IPS-15b (cell line): Measurements from ENCODE around the gene KTN1.

Source experiments
- H3K27me3 ChIP-seq: one replicate; pipeline ENCODE4 v1.6.1; 2013; ENCODE audit warnings: low read length; ENCODE audit not compliant: control insufficient read depth, insufficient read depth
- H3K36me3 ChIP-seq: one replicate; pipeline ENCODE4 v1.6.1; 2013; ENCODE audit warnings: low read length; ENCODE audit not compliant: control insufficient read depth, insufficient read depth
- H3K4me1 ChIP-seq: one replicate; pipeline ENCODE4 v1.6.1; 2013; ENCODE audit warnings: mild to moderate bottlenecking, low read length; ENCODE audit not compliant: control insufficient read depth, insufficient read depth
- H3K4me3 ChIP-seq: one replicate; pipeline ENCODE4 v1.5.1; 2013; ENCODE audit warnings: low read depth, low read length
- H3K9ac ChIP-seq: one replicate; pipeline ENCODE4 v1.6.1; 2013; ENCODE audit warnings: low read depth, mild to moderate bottlenecking, low read length
- H3K9me3 ChIP-seq: one replicate; pipeline ENCODE4 v1.6.1; 2013; ENCODE audit warnings: mild to moderate bottlenecking, low read length; ENCODE audit not compliant: control insufficient read depth, insufficient read depth

The KTN1 gene

DNA sequence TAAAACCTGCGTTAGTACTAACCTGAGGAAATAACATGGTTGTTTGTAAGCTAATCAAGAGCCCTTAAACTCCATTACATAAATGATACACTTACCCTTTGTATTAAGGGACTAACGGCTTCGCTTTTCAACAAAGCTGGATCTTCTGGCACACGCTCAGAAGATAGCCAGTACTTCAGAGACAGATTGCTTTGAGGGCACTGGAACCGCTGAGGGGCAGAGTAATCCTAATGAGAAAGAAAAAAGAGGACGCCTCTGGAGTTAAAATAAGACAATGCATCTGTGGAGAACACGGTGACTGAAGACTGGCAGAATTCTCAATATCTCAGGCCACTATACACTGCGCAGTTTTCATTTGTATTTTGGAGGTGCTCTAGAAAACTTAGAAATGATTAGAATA is 1.5 kb upstream of the KTN1 start:
- no peaks in the 10 kb centered on the region for H3K9me3 ChIP-seq
- H3K27me3 ChIP-seq, result no peaks in the 10 kb centered on the region
- H3K4me1 ChIP-seq, result peaks cover 10% of the 10 kb centered on the region
- H3K9ac ChIP-seq, result no peak overlapping the region
- H3K4me3 ChIP-seq, result no peak overlapping the region
- H3K36me3 ChIP-seq, result no peaks in the 10 kb centered on the region

DNA sequence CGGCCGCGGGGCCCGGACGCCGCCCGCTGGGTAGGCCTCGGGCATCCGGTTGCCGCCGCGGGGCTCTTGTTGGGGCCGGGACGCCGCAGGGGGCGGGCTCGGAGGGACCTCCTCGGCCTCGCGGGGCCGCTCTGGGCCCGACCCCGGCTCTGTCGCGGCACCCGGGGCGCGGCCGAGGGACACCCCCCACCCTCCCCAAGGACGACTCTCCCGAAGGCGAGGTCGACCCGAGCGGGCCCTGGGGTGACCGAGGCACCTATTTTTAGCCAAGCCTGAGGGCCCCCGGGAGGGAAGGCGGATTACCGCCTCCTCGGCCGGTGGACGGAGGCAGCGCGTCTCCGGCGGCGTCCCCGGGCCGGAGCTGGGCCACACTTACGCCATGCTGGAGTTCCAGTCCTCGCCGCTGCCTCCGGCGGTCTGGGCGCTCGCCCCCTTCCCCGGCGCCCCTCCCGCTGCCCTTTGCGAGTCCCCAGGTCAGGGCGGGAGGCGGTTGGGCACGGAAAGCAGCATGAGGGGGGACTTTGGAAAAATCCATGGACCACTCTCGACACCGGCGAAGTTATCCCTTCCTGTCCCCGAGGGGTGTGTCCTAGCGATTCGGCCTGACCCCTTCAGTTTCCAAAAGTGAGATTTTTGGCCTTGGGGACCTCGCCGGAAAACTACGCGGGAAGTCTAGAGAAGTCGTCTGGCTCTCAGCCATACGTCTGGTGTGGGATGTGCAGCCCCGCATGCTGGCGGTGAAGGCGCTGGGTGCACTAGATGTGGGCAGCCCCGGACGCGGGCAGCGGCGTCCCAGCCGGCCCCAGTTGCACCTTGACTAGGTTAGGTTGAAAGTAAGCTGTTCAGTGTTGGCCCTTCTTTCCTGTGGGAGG is 699 bp downstream of the KTN1 start:
- no peaks in the 10 kb centered on the region for H3K27me3 ChIP-seq
- peaks cover 16% of the 10 kb centered on the region for H3K4me1 ChIP-seq
- peak overlapping the region; percentile 85 for H3K4me3 ChIP-seq
- no peaks in the 10 kb centered on the region for H3K36me3 ChIP-seq
- peak overlapping the region; percentile 86 for H3K9ac ChIP-seq
- no peaks in the 10 kb centered on the region for H3K9me3 ChIP-seq

DNA sequence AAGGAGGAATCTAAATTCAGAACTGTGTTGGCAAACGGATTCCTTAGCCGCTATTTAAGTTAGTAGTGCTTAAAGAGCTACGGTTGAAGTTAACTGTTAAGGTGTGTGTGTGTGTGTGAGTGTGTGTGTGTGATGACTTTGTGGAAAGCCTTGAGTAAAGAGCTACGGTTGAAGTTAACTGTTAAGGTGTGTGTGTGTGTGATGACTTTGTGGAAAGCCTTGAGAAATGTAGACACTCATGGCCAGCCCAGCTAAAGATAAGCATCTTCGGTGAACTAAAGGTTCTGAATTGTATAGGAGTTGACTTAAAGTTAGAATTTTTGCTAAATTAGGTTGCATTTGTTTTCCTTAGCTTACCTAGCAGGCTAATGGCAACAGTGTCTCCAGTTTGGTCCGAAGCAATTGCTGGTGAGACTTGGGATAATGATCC is 1.4 kb downstream of the KTN1 start:
- H3K4me3 ChIP-seq, result peak overlapping the region; percentile 85
- H3K9ac ChIP-seq, result peak overlapping the region; percentile 86
- no peaks in the 10 kb centered on the region for H3K9me3 ChIP-seq
- H3K4me1 ChIP-seq, result peaks cover 16% of the 10 kb centered on the region
- H3K27me3 ChIP-seq, result no peaks in the 10 kb centered on the region
- no peaks in the 10 kb centered on the region for H3K36me3 ChIP-seq

DNA sequence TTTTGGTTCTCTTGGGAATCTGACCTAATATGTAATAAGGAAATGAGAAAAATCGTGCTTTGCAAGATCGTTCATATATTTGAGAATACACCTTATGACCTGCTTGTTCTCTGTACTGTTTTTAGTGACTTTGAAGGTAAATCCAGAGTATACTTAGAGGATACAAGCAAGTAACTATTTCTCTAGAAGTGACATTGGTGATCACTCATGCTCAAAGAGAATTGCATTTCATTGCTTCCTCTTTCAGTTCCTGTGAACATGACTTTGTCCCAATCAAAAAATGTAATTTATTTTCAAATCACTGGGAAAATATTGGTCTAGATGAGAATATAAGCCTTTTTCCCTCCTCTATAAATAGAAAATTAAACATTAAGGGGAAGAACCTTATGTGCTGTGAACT is 2.7 kb downstream of the KTN1 start:
- Histone ChIP-seq H3K9ac (no peak overlapping the region), H3K4me1 (peaks cover 16% of the 10 kb centered on the region), H3K9me3 (no peaks in the 10 kb centered on the region), H3K4me3 (no peak overlapping the region), H3K27me3 (no peaks in the 10 kb centered on the region), H3K36me3 (no peaks in the 10 kb centered on the region)

DNA sequence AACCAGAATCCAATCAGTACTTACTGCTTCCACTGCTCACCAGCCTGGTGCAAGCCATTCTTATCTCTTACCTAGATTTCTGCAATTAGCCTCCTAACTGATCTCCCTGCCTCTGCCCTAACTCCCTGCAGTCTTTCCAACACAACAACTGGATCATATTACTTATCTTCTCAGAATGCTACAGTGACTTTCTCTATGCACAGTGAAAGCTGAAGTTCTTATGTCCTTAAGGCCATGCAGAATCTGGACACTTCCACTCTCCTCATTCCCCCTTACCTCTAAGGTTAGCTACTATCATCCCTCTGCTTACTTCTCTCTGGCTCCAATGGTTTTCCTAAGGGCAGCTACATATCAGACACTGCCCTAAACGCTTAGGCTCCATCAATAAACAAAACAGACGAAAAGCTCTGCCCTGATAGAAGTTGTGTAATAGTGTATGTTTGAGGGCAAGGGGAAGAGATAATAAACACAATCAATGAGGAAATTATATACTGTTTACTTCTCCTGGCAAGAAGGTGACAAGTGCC is 4.0 kb downstream of the KTN1 start:
- Histone ChIP-seq H3K36me3 (no peaks in the 10 kb centered on the region), H3K9me3 (no peaks in the 10 kb centered on the region), H3K27me3 (no peaks in the 10 kb centered on the region), H3K4me1 (peaks cover 14% of the 10 kb centered on the region), H3K4me3 (no peak overlapping the region), H3K9ac (no peak overlapping the region)

DNA sequence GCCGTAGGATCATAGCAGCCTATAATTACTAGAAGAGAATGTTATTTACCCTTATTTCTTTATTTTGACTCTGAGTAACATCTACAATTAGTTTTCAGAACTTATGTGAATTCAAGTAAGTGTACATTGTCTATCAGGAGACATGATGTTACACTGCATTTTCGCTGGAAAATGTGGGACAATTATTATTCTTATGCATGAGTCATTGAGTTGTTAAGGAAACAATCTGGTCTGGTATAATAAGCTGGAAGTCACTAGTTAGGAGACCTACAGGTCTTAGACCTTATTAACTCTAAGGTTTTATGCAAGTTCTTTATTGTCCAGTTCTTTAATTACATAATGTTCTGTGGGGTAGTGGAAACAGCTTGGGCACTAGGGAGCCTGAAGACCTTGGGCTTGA is 5.8 kb downstream of the KTN1 start:
- Histone ChIP-seq H3K9ac (no peak overlapping the region), H3K4me3 (no peak overlapping the region)

DNA sequence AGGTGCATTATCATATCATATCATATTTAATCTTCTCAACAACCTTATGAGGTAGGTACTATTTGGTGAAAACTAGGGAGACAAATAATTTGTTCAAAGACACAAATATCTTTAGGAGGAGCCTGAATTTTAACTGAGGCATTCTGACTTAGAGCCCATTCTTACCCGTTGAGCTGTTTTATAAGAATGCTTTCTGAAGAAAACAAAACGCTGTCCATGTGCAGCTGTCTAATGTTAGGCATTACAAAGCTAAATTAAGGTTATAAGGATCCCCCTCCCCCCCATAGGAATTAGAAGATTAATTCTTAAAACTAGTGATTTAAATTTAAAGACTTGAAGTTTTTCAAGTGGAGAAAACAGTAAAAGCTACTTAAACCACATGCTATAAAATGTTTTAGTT is 6.4 kb downstream of the KTN1 start:
- no peak overlapping the region for H3K4me3 ChIP-seq
- H3K27me3 ChIP-seq, result no peaks in the 10 kb centered on the region
- no peaks in the 10 kb centered on the region for H3K9me3 ChIP-seq
- H3K9ac ChIP-seq, result no peak overlapping the region
- H3K36me3 ChIP-seq, result no peaks in the 10 kb centered on the region
- peaks cover 17% of the 10 kb centered on the region for H3K4me1 ChIP-seq

More for the DNA sequence above, 5.8 kb downstream of the KTN1 start:
- H3K27me3 ChIP-seq, result no peaks in the 10 kb centered on the region
- no peaks in the 10 kb centered on the region for H3K9me3 ChIP-seq
- peaks cover 13% of the 10 kb centered on the region for H3K4me1 ChIP-seq
- H3K36me3 ChIP-seq, result no peaks in the 10 kb centered on the region

DNA sequence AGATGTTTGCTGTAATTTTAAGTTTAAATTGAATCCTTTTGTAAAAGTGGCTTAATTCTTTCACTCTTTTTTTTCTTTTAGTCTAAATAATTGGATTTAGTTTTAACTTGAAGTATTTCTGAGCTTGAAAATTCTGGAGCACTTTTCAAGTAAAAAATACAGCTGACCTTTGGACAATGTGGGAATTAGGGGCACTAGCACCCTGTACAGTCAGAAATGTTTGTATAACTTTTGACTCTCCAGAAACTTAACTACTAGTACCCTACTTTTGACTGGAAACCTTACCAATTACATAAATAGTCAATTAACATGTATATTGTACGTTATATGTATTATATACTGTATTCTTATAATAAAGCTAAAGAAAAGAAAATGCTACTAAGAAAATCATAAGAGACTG is 7.8 kb downstream of the KTN1 start:
- Histone ChIP-seq H3K36me3 (no peaks in the 10 kb centered on the region), H3K9me3 (no peaks in the 10 kb centered on the region), H3K27me3 (no peaks in the 10 kb centered on the region), H3K4me3 (no peak overlapping the region), H3K4me1 (peaks cover 11% of the 10 kb centered on the region), H3K9ac (no peak overlapping the region)

DNA sequence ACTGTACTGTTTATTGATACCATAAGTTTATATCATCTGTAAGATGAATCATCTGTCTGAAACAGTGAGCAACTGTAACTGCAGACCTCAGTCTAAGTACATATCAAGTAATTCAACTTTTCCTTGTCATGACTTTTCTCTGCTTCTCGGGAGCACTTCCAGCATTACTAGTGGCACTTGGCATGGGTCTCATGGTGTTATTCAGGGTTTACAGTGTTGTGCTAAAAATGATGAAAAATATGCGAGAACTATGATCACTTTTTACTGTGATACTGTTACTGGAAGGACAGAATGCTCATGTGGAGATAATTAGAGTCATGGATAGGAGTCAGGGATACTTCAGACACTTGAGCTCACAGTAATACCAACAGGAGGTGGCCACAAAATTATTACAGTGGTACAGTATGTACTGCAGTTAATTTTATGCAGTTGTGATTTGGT is 8.3 kb downstream of the KTN1 start:
- Histone ChIP-seq H3K4me1 (peaks cover 11% of the 10 kb centered on the region), H3K27me3 (no peaks in the 10 kb centered on the region), H3K36me3 (no peaks in the 10 kb centered on the region), H3K9me3 (no peaks in the 10 kb centered on the region), H3K9ac (no peak overlapping the region), H3K4me3 (no peak overlapping the region)

DNA sequence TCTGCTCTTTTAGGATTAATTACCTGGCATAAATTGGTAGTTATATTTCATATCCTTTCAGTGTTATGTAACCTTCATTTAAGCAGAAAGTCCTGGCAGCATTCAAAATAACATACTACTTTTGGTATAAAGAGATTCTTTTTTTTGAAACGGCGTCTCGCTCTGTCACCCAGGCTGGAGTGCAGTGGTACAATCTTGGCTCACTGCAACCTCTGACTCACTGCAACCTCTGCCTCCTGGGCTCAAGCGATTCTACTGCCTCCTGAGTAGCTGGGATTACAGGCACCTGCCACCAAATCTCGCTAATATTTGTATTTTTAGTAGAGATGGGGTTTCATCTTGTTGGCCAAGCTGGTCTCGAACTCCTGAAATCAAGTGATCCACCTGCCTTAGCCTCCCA is 9.2 kb downstream of the KTN1 start:
- H3K4me3 ChIP-seq, result no peak overlapping the region
- peaks cover 11% of the 10 kb centered on the region for H3K4me1 ChIP-seq
- H3K36me3 ChIP-seq, result no peaks in the 10 kb centered on the region
- H3K27me3 ChIP-seq, result no peaks in the 10 kb centered on the region
- H3K9me3 ChIP-seq, result no peaks in the 10 kb centered on the region
- H3K9ac ChIP-seq, result no peak overlapping the region

DNA sequence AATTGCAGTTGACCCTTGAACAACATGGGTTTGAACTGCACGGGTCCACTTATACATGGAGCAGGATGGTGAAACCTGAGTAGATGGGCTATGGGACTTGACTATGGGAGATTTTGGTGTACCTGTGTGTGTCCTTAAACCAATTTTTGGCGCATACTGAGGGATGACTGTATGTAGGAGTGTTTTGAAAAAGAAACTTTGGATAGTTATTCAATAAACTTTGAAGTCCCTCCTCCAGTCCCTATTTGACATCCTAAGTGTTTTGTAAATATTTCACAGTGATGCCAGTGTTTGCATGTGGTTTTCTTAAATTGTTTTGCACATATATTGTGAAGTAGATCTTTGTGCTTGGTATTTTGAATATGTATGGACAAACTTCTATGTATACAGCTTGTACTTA is 12.4 kb downstream of the KTN1 start:
- no peaks in the 10 kb centered on the region for H3K36me3 ChIP-seq
- no peak overlapping the region for H3K4me3 ChIP-seq
- no peak overlapping the region for H3K9ac ChIP-seq
- no peaks in the 10 kb centered on the region for H3K9me3 ChIP-seq
- H3K4me1 ChIP-seq, result peaks cover 10% of the 10 kb centered on the region
- no peaks in the 10 kb centered on the region for H3K27me3 ChIP-seq

DNA sequence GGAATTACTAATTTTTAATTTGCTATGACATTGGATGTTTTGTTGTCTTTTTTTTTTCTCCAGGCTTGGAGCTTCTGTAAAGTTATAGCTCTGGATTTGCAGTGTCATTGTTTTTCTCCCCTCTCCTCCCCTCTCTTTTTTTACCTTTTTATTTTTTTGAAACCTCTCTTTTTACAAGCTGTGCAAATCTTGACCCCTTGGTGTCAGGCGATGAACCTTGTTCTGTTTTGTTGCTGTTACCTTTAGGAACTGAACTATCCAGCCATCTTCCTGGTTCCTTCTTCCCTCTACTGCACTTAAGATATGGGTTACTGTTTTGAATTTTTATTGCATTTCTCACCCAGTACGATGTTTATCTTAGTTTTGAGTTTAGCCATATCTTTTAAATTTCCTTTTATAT is 13.7 kb downstream of the KTN1 start:
- Histone ChIP-seq H3K36me3 (no peaks in the 10 kb centered on the region), H3K4me1 (peaks cover 10% of the 10 kb centered on the region), H3K4me3 (no peak overlapping the region), H3K9me3 (no peaks in the 10 kb centered on the region), H3K27me3 (no peaks in the 10 kb centered on the region), H3K9ac (no peak overlapping the region)
